ENCODE results near the gene ZNF672.
"Not testable (repeated sequence)": the region's sequence is repeated elsewhere in the genome, so short reads cannot be mapped to it uniquely, and the experiment has no call there.

ZNF672 gene

DNA sequence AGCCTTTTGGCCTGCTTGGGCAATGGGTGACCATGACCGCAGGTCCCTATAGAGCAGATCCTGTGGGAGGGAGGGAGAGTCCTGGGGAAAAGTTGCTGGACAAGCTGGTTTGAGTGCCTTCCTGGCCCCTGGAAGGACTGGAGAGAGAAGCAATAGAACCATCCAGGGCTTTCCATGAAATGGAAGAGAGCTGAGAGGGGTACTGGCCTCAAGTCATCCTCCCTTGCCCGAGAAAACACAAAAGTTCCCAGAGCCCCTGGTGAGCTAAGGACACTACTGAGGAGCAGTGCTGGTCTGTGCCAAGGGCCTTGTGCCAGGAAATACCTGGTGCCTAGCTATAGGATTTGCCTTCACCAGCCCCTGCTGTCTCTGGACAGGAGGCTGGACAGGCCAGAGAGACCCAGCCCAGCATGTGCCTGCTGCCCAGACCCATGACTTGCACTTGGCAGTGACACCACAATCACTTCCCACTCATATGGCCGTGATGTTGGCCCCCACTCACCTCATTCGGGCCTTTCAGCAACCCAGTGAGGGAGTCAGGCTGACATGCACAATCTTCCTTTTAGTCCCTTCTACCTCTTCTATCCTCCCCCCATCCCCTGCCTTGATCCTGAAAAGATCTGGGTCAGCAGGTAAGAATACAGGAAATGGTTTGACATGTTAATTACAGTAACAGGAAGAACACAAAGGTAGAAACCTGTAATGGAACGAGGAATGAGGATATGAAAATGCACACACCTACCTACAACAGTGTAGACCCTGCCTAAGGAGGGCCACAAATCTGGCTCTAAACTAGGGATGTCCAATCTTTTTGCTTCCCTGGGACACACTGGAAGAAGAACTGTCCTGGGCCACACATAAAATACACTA lies 19.3 kb upstream of the ZNF672 start:
- peaks cover 80% of the 10 kb centered on the region for H3K4me1 Mint-ChIP-seq
- no peaks in the 10 kb centered on the region for H3K9me3 Mint-ChIP-seq
- no peak for DNase-seq
- CTCF ChIA-PET: interaction anchor here (1.5 kb wide), 1 partner anchor 12 kb away, joined by 4 read pairs; no protein-coding TSS in a partner anchor
- H3K4me3 Mint-ChIP-seq: no peak overlapping the region
- H3K27ac Mint-ChIP-seq: peak overlapping the region; percentile 91
- H3K36me3 Mint-ChIP-seq: peaks cover 68% of the 10 kb centered on the region
- no peaks in the 10 kb centered on the region for H3K27me3 Mint-ChIP-seq

DNA sequence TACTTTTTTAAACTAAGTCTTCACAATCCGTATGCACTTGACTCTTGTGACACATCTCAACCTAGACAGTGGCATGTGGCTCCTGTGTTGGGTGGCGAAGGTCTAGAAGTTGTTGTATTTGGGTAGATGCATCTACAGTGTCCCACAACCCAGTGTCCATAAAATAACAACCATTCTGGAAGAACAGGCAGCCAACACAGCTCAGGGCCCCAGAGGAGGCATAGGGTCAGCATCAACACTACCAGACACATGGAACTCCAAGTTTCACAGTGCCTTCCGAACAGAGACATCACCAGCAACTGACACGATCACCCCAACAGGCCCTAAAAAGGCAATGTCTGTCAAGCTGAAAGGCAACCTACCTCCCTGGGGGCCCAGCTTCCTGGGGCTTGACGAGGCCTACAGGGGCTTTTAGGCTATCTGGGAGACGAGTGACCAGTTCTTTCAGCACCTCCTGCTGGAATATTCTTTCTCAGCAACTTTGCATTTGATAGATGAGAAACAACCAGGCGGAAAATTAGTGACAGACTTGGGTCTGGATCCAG lies 17.9 kb upstream of the ZNF672 start:
- peaks cover 91% of the 10 kb centered on the region for H3K4me1 Mint-ChIP-seq
- no peaks in the 10 kb centered on the region for H3K27me3 Mint-ChIP-seq
- H3K4me3 Mint-ChIP-seq: no peak overlapping the region
- CTCF ChIA-PET: no interaction called here
- no peak overlapping the region for H3K27ac Mint-ChIP-seq
- H3K36me3 Mint-ChIP-seq: peaks cover 66% of the 10 kb centered on the region
- H3K9me3 Mint-ChIP-seq: no peaks in the 10 kb centered on the region
- no peak for DNase-seq

DNA sequence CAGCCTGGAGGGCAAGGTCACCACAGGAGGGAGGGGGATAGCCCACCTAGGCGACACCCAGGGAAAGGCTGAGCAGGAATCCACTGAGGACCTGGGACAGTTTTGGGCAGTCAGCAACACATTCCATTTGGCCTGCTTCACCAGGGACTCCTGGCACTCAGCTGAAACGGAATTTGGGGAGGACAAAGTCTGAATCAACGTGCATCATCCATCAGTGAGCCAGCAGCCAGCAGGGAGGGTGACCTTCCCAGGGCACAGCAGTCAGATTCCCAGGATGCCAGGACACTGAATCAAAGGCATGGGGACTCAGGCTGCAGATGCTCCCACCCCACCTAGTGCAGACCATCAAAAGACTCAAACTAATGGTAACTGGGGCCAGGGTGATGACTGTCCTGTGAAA lies 16.9 kb upstream of the ZNF672 start:
- no peaks in the 10 kb centered on the region for H3K27me3 Mint-ChIP-seq
- no peak for DNase-seq
- no peaks in the 10 kb centered on the region for H3K9me3 Mint-ChIP-seq
- H3K4me3 Mint-ChIP-seq: no peak overlapping the region
- CTCF ChIA-PET: no interaction called here
- H3K36me3 Mint-ChIP-seq: peaks cover 65% of the 10 kb centered on the region
- peaks cover 90% of the 10 kb centered on the region for H3K4me1 Mint-ChIP-seq
- H3K27ac Mint-ChIP-seq: no peak overlapping the region

DNA sequence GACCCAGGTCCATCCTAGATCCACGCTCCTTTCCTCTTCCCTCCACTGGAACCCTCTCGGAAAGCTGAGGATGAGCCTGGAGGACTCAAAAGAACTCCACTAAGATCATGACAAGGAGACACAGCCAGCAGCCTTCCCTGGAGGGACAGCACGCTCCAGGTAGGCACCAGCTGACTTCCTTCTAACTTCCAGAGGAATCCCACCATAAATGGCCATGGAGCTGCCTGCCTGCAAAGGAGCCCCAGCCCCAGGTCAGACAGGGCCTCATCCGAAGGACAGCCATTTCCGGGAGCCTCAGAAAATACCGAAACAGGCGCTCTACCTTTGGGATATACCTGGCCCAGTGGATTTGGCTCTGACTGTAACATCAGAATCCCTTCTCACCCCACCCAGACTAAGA lies 16.4 kb upstream of the ZNF672 start:
- peaks cover 61% of the 10 kb centered on the region for H3K36me3 Mint-ChIP-seq
- peaks cover 86% of the 10 kb centered on the region for H3K4me1 Mint-ChIP-seq
- H3K9me3 Mint-ChIP-seq: no peaks in the 10 kb centered on the region
- DNase-seq: no peak
- H3K27ac Mint-ChIP-seq: no peak overlapping the region
- H3K27me3 Mint-ChIP-seq: no peaks in the 10 kb centered on the region
- no peak overlapping the region for H3K4me3 Mint-ChIP-seq
- CTCF ChIA-PET: no interaction called here

DNA sequence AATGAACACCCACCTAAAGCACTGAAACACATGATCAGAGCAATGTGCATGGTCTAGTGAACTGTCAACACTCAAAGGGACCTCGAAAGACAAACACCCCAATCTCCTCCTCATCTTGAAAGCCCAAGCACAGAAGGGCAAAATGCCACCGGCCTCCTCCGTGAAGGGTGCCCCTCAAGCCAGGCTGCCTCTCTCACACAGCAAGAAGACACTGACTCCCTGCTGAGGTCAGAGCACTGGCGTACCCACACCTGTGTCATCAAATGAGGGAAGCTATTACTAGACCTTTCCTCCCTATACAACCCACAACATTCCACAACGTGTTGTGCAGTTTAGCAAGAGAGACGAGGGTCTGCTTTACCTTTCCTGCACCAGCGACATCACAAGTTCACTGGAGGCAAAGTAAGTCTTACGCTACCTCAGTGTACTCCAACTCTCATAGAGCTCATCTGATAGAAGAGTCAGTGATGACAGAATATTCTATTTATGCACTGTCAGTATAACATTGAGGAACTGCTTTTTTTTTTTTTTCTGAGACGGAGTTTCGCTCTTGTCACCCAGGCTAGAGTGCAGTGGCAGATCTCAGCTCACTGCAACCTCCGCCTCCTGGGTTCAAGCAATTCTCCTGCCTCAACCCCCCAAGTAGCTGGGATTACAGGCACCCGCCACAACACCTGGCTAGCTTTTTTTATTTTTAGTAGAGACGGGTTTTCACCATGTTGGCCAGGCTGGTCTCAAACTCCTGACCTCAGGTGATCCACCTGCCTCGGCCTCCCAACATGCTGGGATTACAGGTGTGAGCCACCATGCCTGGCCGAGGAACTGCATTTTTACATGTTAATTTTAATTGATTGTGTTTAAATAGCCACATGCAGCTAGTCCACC lies 15.6 kb upstream of the ZNF672 start:
- no peak for DNase-seq
- H3K27ac Mint-ChIP-seq: no peak overlapping the region
- H3K27me3 Mint-ChIP-seq: no peaks in the 10 kb centered on the region
- CTCF ChIA-PET: no interaction called here
- no peak overlapping the region for H3K4me3 Mint-ChIP-seq
- H3K36me3 Mint-ChIP-seq: peaks cover 57% of the 10 kb centered on the region
- no peaks in the 10 kb centered on the region for H3K9me3 Mint-ChIP-seq
- peaks cover 85% of the 10 kb centered on the region for H3K4me1 Mint-ChIP-seq

DNA sequence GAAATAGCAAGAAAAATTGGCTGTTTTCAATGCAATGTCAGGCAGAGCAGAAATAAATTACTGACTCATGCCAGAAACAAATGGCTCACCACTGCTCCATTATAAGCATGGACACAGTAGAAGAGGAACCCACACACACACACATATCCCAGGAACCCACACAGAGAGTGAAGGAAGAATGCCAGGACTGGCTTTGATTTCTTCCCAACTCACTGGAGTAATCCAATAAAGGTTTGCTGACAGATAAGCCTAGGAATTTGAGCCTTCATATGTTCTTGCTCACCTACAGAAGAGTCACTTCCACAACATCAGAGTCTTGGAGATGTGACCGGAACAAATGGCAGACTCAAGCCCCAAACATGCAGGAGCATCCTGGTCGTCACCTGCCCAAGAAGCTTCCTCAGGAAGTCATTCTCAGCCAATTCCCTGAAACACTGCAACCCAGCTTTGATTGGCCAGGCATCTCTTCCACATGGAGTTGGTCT lies 14.5 kb upstream of the ZNF672 start:
- no peaks in the 10 kb centered on the region for H3K27me3 Mint-ChIP-seq
- peaks cover 77% of the 10 kb centered on the region for H3K4me1 Mint-ChIP-seq
- H3K4me3 Mint-ChIP-seq: peak overlapping the region; percentile 89
- H3K9me3 Mint-ChIP-seq: no peaks in the 10 kb centered on the region
- H3K27ac Mint-ChIP-seq: peak overlapping the region; percentile 33
- peaks cover 51% of the 10 kb centered on the region for H3K36me3 Mint-ChIP-seq
- CTCF ChIA-PET: no interaction called here
- DNase-seq: no peak

DNA sequence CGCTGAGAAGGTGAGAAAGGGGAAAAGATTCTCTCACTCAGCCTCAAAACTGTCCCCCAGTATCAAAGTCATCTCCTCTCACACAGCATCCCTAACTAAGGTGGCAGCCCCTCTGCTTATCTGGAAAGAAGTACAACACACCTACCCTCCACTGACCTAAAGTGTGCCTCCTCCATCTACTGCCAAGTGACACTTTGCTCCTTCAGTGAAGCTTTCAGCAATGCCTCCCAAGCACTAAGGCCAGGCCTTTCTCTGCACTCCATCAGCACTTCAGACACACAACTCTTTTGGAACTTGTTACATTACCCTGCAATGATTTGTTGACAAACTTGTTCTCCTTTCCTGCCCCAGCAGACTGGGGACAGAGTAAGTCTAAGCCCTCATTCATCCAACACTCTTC lies 13.7 kb upstream of the ZNF672 start:
- no peaks in the 10 kb centered on the region for H3K9me3 Mint-ChIP-seq
- peaks cover 46% of the 10 kb centered on the region for H3K36me3 Mint-ChIP-seq
- no peaks in the 10 kb centered on the region for H3K27me3 Mint-ChIP-seq
- peak overlapping the region; percentile 75 for H3K27ac Mint-ChIP-seq
- CTCF ChIA-PET: interaction anchor here (2.7 kb wide), 1 partner anchor 34 kb away, joined by 9 read pairs; the partner anchor contains the start of gene ZNF692
- H3K4me1 Mint-ChIP-seq: peaks cover 71% of the 10 kb centered on the region
- H3K4me3 Mint-ChIP-seq: peak overlapping the region; percentile 89
- no peak for DNase-seq

DNA sequence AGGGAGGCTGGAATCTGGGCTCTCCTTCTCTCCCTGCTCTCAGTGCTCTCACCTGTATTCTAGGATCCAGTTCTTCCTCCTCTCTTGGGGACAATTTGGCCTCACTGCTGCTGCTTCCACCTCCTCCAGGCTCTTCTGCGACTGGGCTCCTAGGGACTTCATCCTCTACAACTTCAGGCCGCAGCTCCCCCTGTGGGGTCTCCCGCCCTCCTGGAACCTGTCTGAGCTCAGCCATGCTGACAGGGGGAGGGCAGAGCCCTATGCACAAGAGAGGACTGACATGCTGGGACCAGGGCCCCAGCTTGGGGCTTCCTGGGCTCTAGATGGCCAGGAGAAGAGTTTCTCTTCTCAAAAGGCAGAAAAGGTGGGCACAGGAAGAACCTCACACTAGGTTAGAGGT lies 13.3 kb upstream of the ZNF672 start:
- CTCF ChIA-PET: interaction anchor here (2.7 kb wide), 1 partner anchor 34 kb away, joined by 9 read pairs; the partner anchor contains the start of gene ZNF692
- H3K27me3 Mint-ChIP-seq: no peaks in the 10 kb centered on the region
- peaks cover 44% of the 10 kb centered on the region for H3K36me3 Mint-ChIP-seq
- peak overlapping the region; percentile 99 for H3K27ac Mint-ChIP-seq
- peaks cover 67% of the 10 kb centered on the region for H3K4me1 Mint-ChIP-seq
- H3K9me3 Mint-ChIP-seq: no peaks in the 10 kb centered on the region
- no peak for DNase-seq
- H3K4me3 Mint-ChIP-seq: peak overlapping the region; percentile 89

DNA sequence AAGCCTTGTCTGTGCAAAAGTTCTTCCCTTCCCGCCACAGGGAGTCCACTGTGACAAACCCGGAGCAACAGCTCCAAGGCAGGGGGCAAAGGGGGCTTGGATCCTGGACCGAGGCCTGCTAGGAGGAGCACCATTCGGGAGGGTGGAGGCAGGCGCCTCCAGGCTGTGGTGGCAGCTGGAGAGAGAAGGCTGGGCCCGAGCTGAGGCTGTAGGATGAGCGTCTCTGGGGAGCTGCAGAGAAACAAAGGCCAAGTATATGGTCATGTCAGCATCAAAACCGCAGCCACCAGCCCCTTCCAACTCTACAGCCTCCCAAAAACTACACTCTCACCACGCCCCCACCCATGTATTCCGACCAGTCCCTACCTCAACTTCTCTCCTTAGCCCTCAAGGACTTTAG lies 12.9 kb upstream of the ZNF672 start:
- no peak for DNase-seq
- CTCF ChIA-PET: interaction anchor here (2.7 to 3.9 kb wide), 2 partner anchors 12 to 33 kb away, joined by 9 to 22 read pairs; partner anchors contain the start of genes ZNF672 and ZNF692
- H3K4me1 Mint-ChIP-seq: peaks cover 65% of the 10 kb centered on the region

DNA sequence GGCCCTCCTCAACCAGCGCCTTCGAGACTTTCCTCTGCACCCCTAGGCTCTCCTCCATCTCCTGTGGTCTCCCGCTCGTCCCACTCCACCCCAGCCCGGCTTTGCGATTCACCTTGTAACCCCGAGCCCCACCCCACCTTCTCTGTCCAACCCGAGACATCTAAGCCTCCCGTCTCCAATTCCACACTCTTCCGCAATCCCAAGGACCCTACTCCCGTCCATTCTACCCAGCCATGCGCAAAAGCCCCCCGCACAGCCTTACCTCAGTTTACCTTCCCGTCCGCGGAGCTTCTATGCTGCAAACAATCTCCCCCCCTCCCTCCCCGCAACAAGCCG lies 12.5 kb upstream of the ZNF672 start:
- peak overlapping the region; percentile 89 for H3K4me3 Mint-ChIP-seq
- peaks cover 38% of the 10 kb centered on the region for H3K36me3 Mint-ChIP-seq

More for the DNA sequence above, 12.9 kb upstream of the ZNF672 start:
- Mint-ChIP-seq H3K27me3 (no peaks in the 10 kb centered on the region), H3K36me3 (peaks cover 42% of the 10 kb centered on the region), H3K27ac (peak overlapping the region; percentile 99), H3K4me3 (peak overlapping the region; percentile 89), H3K9me3 (no peaks in the 10 kb centered on the region)

DNA sequence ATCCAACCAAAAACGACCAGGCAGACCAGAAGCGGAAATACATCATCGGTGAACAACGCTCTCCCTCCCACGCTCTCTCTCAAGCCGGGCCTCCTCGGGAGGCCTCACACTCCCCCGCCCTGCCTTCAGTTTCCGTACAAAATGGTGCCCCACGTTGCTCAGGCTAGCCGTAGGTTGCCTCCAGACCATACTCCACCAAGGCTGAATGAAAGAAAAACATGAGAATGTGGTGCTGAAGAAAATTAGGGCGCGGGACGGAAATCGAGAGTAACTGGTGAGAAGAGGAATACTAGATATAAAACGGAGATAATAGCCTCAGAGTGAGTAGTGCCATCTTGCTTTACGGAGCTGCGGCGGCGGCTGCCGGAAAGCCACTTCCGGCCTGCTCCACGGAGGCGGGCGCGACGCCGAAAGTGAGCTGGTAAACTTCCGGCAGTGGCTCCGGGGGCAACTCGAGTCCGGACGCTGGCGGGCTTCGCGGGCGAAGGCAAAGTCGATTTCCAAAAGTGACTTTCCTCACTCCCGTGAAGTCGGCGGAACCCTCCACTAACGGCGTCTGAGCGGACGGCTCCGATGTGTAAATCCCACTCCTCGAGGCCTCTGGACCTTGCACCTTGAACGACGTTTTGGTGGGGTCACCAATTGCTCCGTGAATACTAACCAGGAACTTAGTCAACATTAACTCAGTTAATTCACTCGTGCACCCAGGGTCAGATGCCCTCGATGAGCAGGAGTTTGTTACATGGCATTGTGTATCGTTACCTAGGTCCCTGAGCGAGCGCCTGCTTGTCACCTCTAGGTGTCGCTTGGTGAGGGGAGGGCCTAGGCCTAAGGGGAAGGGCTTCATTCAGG lies 11.9 kb upstream of the ZNF672 start, which contains the start of gene SH3BP5L:
Gene SH3BP5L (minus strand): TSS at position 7 of the 852 bp plus-strand sequence. CDS start 980 bp downstream, outside the sequence.
- Mint-ChIP-seq H3K9me3 (no peaks in the 10 kb centered on the region), H3K27me3 (peaks cover 3% of the 10 kb centered on the region), H3K36me3 (peaks cover 35% of the 10 kb centered on the region), H3K4me1 (peaks cover 57% of the 10 kb centered on the region), H3K4me3 (peak within 1 kb of the TSS; percentile 89), H3K27ac (peak within 1 kb of the TSS; percentile 99)
- peak; percentile 93 for DNase-seq
- CTCF ChIA-PET: interaction anchor here (0.8 to 3.9 kb wide), 5 partner anchors 11 to 203 kb away, joined by 4 to 22 read pairs (median 9); partner anchors contain the start of genes ZNF672 and ZNF692

More for the DNA sequence above, 12.5 kb upstream of the ZNF672 start:
- Mint-ChIP-seq H3K27ac (peak overlapping the region; percentile 99), H3K9me3 (no peaks in the 10 kb centered on the region), H3K27me3 (no peaks in the 10 kb centered on the region), H3K4me1 (peaks cover 61% of the 10 kb centered on the region)
- CTCF ChIA-PET: interaction anchor here (0.8 to 3.9 kb wide), 5 partner anchors 12 to 203 kb away, joined by 4 to 22 read pairs (median 9); partner anchors contain the start of genes ZNF672 and ZNF692
- DNase-seq: no peak

DNA sequence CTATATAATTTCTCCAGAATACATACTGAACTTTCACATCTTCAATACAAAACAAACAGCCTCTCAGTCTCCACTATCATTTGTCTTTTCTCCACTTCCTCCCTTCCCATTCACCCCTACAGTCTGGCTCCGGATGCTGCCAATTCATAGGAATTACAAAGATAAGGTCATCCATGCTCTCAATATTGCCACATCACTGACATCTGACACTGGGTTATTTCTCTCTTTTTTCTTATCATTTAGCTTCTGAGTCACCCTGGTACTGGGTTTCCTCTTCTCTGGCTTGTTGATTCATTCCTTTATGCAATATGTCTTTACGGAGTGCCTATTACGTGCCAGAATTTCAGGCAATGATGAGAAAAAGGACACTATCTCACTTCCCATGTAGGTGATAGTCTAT lies 9.2 kb upstream of the ZNF672 start:
- peaks cover 17% of the 10 kb centered on the region for H3K36me3 Mint-ChIP-seq
- no peak overlapping the region for H3K27ac Mint-ChIP-seq
- no peak for DNase-seq
- peaks cover 6% of the 10 kb centered on the region for H3K27me3 Mint-ChIP-seq
- H3K4me1 Mint-ChIP-seq: peaks cover 33% of the 10 kb centered on the region
- no peak overlapping the region for H3K4me3 Mint-ChIP-seq
- no peaks in the 10 kb centered on the region for H3K9me3 Mint-ChIP-seq
- CTCF ChIA-PET: interaction anchor here (3.9 kb wide), 1 partner anchor 8 kb away, joined by 22 read pairs; the partner anchor contains the start of gene ZNF672

DNA sequence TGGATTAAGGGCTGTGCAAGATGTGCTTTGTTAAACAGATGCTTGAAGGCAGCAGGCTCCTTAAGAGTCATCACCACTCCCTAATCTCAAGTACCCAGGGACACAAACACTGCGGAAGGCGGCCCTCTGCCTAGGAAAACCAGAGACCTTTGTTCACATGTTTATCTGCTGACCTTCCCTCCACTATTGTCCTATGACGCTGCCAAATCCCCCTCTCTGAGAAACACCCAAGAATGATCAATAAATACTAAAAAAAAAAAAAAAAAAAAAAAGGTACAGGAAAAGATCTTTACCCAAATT lies 7.4 kb upstream of the ZNF672 start:
- H3K4me1 Mint-ChIP-seq: peaks cover 14% of the 10 kb centered on the region

More for the DNA sequence above, 7.4 kb upstream of the ZNF672 start:
- CTCF ChIA-PET, H3K36me3 Mint-ChIP-seq, H3K27ac Mint-ChIP-seq, H3K27me3 Mint-ChIP-seq, H3K9me3 Mint-ChIP-seq, DNase-seq, H3K4me3 Mint-ChIP-seq: not testable (repeated sequence)
